Adipocyte (in vitro differentiated cells): Measurements from ENCODE around the gene KCNH2.

ENCODE experiments used
- DNase-seq: peaks from one replicate; pipeline ENCODE4 v3.0.0-alpha.2; 2015; ENCODE audit warnings: low read depth
- H3K27me3 ChIP-seq: replicated peaks from 2 replicates; pipeline ENCODE4 v1.7.0; 2013; ENCODE audit warnings: mild to moderate bottlenecking, low read length, moderate library complexity; ENCODE audit not compliant: control insufficient read depth, insufficient read depth
- H3K36me3 ChIP-seq: 2 replicates; pipeline ENCODE4 v1.7.0; 2013; ENCODE audit warnings: low read length, mild to moderate bottlenecking, moderate library complexity; ENCODE audit not compliant: control insufficient read depth, insufficient read depth, severe bottlenecking
- H3K4me1 ChIP-seq: 2 replicates; pipeline ENCODE4 v1.7.0; 2013; ENCODE audit warnings: mild to moderate bottlenecking, low read length, moderate library complexity; ENCODE audit not compliant: control insufficient read depth, insufficient read depth
- H3K4me3 ChIP-seq: 2 replicates; pipeline ENCODE4 v1.7.0; 2013; ENCODE audit warnings: mild to moderate bottlenecking, low read length, moderate library complexity
- H3K9ac ChIP-seq: 2 replicates; pipeline ENCODE4 v1.7.0; 2013; ENCODE audit warnings: mild to moderate bottlenecking, low read length, moderate library complexity
- H3K9me3 ChIP-seq: 2 replicates; pipeline ENCODE4 v1.7.0; 2013; ENCODE audit warnings: mild to moderate bottlenecking, low read length, moderate library complexity; ENCODE audit not compliant: control insufficient read depth

Gene KCNH2

DNA sequence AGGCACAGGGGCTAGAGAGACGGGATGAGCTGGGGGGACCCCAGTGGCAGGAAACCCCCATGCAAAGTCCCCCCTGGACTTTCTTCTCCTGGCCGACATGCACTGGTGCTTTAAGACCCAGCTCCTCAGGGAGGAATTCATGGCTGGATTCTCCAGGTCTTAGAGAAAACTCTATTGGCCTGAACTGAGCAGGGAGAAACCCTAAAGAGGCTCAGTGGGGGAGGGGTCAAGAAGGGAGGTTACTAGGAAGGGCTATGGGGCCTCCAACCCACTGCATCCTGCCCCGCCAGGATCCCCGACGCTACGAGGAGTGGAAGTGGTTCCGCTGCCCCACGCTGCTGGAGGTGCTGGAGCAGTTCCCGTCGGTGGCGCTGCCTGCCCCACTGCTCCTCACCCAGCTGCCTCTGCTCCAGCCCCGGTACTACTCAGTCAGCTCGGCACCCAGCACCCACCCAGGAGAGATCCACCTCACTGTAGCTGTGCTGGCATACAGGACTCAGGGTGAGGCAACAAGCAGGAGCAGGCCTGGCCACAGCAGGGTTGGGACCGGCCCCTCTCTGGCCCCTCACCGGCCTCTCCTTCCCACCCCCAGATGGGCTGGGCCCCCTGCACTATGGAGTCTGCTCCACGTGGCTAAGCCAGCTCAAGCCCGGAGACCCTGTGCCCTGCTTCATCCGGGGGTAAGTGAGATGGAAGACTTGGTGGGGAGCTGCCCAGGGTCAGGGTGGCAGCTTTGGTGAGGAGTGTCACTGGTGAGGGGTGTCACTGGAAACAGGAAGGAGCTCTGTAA is 32.4 kb upstream of the KCNH2 start:
- H3K9me3 ChIP-seq, result no peaks in the 10 kb centered on the region
- H3K9ac ChIP-seq, result no peak overlapping the region
- DNase-seq, result no peak
- no peaks in the 10 kb centered on the region for H3K36me3 ChIP-seq
- H3K27me3 ChIP-seq, result peaks cover 8% of the 10 kb centered on the region
- peaks cover 19% of the 10 kb centered on the region for H3K4me1 ChIP-seq
- H3K4me3 ChIP-seq, result no peak overlapping the region

DNA sequence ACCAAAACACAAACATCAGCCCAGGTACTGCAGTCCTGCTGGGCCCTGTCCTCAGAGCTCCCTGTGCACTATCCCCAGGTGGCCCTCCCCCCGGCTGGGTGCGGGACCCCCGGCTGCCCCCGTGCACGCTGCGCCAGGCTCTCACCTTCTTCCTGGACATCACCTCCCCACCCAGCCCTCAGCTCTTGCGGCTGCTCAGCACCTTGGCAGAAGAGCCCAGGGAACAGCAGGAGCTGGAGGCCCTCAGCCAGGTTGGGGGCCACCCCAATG is 31.9 kb upstream of the KCNH2 start:
- Histone ChIP-seq H3K27me3 (peaks cover 12% of the 10 kb centered on the region), H3K36me3 (no peaks in the 10 kb centered on the region), H3K9me3 (no peaks in the 10 kb centered on the region), H3K4me3 (no peak overlapping the region), H3K4me1 (peaks cover 19% of the 10 kb centered on the region), H3K9ac (no peak overlapping the region)
- DNase-seq, result no peak

DNA sequence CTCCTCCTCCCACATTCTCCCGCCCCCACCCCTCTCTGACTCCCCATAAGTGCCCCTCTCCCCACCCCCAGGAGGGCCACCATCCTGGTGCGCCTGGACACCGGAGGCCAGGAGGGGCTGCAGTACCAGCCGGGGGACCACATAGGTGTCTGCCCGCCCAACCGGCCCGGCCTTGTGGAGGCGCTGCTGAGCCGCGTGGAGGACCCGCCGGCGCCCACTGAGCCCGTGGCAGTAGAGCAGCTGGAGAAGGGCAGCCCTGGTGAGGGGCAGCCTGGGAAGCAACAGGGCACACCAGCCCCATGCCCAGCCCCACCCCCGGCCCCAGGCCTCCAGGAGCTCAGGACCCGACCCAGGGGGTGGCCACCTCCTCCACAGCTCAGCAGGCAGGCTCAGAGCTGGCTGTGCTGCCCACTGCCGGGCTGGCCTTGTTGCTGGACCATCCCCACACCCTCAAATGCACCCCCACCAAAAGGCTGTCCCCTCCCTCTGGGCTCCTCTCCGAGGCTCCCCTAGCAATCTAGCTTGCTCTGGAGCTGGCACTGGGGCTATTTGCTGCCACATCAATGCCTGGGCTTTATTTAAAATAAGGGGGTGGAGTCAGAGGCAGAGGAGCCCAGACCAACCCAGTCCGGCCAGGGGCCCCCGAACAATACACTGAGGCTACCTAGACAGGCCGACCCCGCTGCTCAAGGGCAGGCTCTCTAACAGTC is 31.4 kb upstream of the KCNH2 start:
- no peak overlapping the region for H3K4me3 ChIP-seq
- H3K27me3 ChIP-seq, result peaks cover 12% of the 10 kb centered on the region
- no peaks in the 10 kb centered on the region for H3K9me3 ChIP-seq
- peaks cover 19% of the 10 kb centered on the region for H3K4me1 ChIP-seq
- H3K9ac ChIP-seq, result no peak overlapping the region
- no peak for DNase-seq
- H3K36me3 ChIP-seq, result no peaks in the 10 kb centered on the region

DNA sequence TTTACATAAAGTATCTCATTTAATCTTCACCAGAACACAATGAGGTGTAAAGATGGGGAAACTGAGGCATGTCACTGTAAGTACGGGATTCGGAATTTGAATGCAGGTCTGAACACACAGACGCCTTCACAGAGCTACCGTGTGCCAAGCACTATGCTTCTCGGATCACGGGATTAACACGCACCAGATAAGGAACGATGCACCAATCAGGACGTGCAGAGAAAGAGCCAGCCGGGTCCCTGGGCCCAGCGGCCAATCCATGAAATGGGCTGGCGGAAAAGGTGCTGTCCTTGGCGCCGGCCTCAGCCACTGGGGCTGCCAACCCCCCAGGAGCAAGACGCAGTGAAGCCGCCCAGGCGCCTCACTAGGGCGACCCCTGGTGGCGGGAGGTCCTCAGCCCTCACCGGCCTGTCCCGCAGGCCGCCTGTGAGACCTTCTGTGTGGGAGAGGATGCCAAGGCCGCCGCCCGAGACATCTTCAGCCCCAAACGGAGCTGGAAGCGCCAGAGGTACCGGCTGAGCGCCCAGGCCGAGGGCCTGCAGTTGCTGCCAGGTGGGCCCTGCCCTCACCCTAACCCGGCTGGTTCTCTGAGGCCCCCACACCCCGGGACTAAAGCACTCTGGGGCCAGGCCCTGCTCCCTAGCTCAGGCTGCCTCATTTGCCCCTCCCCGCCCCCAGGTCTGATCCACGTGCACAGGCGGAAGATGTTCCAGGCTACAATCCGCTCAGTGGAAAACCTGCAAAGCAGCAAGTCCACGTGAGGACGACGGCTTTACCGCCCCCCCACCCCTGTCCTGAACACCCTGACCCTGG is 30.6 kb upstream of the KCNH2 start:
- peak; percentile 41 for DNase-seq
- H3K4me1 ChIP-seq, result peaks cover 13% of the 10 kb centered on the region
- peaks cover 13% of the 10 kb centered on the region for H3K27me3 ChIP-seq
- peak overlapping the region; percentile 63 for H3K9ac ChIP-seq
- peak overlapping the region; percentile 69 for H3K4me3 ChIP-seq
- no peaks in the 10 kb centered on the region for H3K36me3 ChIP-seq
- no peaks in the 10 kb centered on the region for H3K9me3 ChIP-seq

DNA sequence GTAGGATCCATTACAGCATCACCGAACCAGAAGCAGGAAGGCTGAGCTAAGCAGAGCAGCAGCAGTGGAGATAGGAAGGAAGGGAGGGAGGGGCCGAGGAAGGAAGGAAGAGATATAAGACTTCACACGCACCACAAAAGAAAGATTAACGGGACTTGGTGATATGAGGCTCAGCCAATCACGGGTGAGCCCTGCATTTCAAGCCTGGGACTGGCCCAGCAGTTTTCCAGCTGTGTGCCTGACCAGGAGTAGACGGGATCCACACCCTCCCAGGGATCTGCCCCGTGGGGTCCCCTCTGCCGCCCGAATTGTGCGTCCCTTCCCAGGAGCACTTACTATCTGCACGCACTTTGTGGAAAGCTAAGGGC is 30.0 kb upstream of the KCNH2 start:
- Histone ChIP-seq H3K36me3 (no peaks in the 10 kb centered on the region), H3K27me3 (peaks cover 16% of the 10 kb centered on the region), H3K9ac (peak overlapping the region; percentile 63), H3K4me3 (peak overlapping the region; percentile 69), H3K4me1 (peaks cover 12% of the 10 kb centered on the region), H3K9me3 (no peaks in the 10 kb centered on the region)
- no peak for DNase-seq

DNA sequence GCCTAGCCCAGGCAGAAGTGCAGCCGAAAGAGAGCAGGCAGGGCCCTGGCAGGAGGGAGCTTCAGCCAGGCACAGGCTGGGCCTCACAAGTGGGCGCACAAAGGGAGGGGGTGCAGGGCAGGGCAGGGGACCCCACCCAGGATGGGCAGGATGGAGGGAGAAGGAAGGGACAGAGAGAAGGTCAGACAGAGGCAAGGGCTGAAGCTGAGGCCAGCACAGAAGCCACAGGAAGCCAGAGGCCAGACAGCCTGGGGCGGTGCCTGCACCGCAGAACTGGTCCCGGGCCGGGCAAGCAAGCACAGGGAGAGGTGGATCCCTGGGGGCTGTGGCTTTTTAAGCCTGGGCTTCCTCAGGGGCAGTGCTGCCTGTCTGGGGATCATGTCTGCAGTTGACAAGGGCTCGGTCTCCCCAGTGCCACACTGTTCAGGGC is 29.4 kb upstream of the KCNH2 start:
- Histone ChIP-seq H3K9ac (no peak overlapping the region), H3K4me3 (no peak overlapping the region), H3K9me3 (no peaks in the 10 kb centered on the region), H3K4me1 (peaks cover 7% of the 10 kb centered on the region), H3K36me3 (no peaks in the 10 kb centered on the region), H3K27me3 (peaks cover 17% of the 10 kb centered on the region)
- DNase-seq, result no peak

DNA sequence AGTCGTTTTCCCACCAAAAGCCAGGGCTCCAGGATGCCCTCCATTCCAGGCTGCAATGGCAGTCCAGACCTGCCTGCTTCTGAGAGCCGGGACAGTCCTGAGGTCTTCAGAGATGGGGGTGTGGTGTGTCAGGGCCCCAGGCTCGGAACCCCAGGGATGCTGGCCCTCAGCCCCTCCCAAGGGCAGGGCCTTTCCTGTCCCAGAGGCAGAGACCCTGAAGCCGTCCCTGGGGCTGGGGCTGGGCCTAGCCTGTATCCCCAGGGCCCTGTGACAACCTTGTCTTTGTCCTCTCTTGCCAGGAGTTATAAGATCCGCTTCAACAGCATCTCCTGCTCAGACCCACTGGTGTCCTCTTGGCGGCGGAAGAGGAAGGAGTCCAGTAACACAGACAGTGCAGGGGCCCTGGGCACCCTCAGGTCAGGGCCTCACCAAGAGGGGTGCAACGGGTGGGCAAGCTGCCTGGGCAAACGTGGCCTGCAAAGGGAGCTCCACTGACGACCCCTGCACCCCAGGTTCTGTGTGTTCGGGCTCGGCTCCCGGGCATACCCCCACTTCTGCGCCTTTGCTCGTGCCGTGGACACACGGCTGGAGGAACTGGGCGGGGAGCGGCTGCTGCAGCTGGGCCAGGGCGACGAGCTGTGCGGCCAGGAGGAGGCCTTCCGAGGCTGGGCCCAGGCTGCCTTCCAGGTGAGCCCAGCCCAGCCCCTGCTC is 28.6 kb upstream of the KCNH2 start:
- H3K4me1 ChIP-seq, result peaks cover 4% of the 10 kb centered on the region
- H3K9ac ChIP-seq, result no peak overlapping the region
- no peaks in the 10 kb centered on the region for H3K36me3 ChIP-seq
- H3K4me3 ChIP-seq, result no peak overlapping the region
- peaks cover 16% of the 10 kb centered on the region for H3K27me3 ChIP-seq
- no peaks in the 10 kb centered on the region for H3K9me3 ChIP-seq
- DNase-seq, result no peak

DNA sequence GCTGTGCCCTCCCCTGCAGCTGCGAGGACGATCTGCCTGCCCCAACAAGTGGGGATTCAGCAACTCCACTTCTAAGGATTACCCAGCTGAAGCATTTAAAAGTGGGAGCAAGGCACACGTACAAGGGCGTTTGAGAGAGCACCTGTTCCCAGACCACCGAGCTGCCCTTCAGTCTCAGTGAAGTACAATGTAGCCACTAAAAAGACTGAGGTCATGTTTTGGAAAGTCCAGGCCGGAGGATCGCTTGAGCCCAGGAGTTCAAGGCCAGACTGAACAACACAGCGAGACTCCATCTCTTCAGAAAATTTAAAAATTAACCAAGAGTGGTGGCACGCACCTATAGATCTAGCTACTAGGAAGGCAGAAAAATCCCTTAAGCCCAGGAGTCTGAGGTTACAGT is 27.4 kb upstream of the KCNH2 start:
- H3K9ac ChIP-seq, result no peak overlapping the region
- no peak for DNase-seq
- H3K36me3 ChIP-seq, result no peaks in the 10 kb centered on the region
- no peaks in the 10 kb centered on the region for H3K9me3 ChIP-seq
- no peaks in the 10 kb centered on the region for H3K4me1 ChIP-seq
- H3K4me3 ChIP-seq, result no peak overlapping the region
- peaks cover 23% of the 10 kb centered on the region for H3K27me3 ChIP-seq

DNA sequence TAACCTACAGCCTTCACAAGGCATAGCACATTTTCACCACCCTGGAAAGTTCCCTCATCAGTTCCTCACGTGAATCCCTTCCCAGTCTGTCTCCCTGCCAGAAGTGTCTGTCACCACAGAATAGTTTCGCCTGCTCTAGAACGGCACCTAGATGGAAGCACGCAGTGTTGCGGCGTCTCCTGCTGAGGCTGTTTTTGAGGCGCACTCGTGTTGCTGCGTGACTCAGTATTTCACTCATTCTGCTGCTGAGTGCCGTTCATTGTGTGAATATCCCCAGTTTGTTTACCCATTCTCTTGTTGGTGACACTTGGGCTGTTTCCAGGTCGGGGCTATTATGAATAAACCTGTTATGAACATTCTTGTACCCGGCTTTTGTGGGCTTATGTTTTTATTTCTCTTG is 25.5 kb upstream of the KCNH2 start:
- H3K9me3 ChIP-seq, result no peaks in the 10 kb centered on the region
- DNase-seq, result no peak
- H3K36me3 ChIP-seq, result no peaks in the 10 kb centered on the region
- H3K4me1 ChIP-seq, result no peaks in the 10 kb centered on the region
- H3K27me3 ChIP-seq, result peaks cover 32% of the 10 kb centered on the region
- H3K4me3 ChIP-seq, result no peak overlapping the region
- no peak overlapping the region for H3K9ac ChIP-seq

DNA sequence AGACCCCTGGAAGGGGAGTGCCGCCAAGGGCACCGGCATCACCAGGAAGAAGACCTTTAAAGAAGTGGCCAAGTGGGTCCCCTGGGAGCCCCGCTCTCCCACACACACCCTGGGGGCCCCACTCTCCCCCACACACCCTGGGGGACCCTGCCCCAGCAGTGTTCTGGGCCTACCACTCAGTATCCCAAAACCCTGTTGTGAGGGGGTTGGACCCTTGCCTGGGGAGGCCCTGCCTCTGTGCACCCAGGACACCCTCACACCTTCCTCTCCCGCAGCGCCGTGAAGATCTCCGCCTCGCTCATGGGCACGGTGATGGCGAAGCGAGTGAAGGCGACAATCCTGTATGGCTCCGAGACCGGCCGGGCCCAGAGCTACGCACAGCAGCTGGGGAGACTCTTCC is 23.4 kb upstream of the KCNH2 start:
- peaks cover 42% of the 10 kb centered on the region for H3K27me3 ChIP-seq
- no peak overlapping the region for H3K4me3 ChIP-seq
- H3K9ac ChIP-seq, result no peak overlapping the region
- no peaks in the 10 kb centered on the region for H3K36me3 ChIP-seq
- no peaks in the 10 kb centered on the region for H3K4me1 ChIP-seq
- no peaks in the 10 kb centered on the region for H3K9me3 ChIP-seq
- DNase-seq, result no peak
